Measurements from ENCODE around the gene DICER1. TPM values are rescaled to one million over a fixed set of nuclear protein-coding genes. Genes with fewer than 3 reads are reported as not detected.

The DICER1 gene
- total RNA-seq, 1 experiment from 2014 or later = 57.1 TPM

- no peak for DNase-seq (ENCODE audit: low spot score)
- Histone ChIP-seq H3K36me3 (ENCODE audit: insufficient read depth, low read length, poor library complexity, severe bottlenecking) (no peaks in the 10 kb centered on the region), H3K27me3 (replicated peaks; ENCODE audit: insufficient read depth, low read depth, low read length, poor library complexity) (no peaks in the 10 kb centered on the region), H3K9me3 (ENCODE audit: low read depth, low read length, poor library complexity, severe bottlenecking) (no peaks in the 10 kb centered on the region), H3K4me3 (ENCODE audit: low read depth, low read length, poor library complexity, severe bottlenecking) (no peak overlapping the region), H3K27ac (ENCODE audit: low read depth, low read length, poor library complexity, severe bottlenecking) (no peak overlapping the region), H3K4me1 (ENCODE audit: insufficient read depth, low read length, poor library complexity, severe bottlenecking) (no peaks in the 10 kb centered on the region)
- POLR2A ChIA-PET (ENCODE audit: low non-redundant PET) = no interaction called here
- intact Hi-C loops (cut with micrococcal nuclease; ENCODE audit: unreplicated experiment) = no loop called here
- CTCF ChIA-PET = no interaction called here
- BruUV-seq (replicated peaks) = no TSS peak
- TF ChIP-seq EZH2 (IDR thresholded peaks at IDR 0.05; ENCODE audit: borderline replicate concordance, low read depth, low read length, poor library complexity, severe bottlenecking) = no peak
These were observed 92.6 kb downstream of the DICER1 start for GRCh38 chr14:95064734-95065133.

GRCh38 chr14:95064256-95064655 is 93.1 kb downstream of the DICER1 start:
- Histone ChIP-seq H3K9me3 (ENCODE audit: low read depth, low read length, poor library complexity, severe bottlenecking) (no peaks in the 10 kb centered on the region), H3K36me3 (ENCODE audit: insufficient read depth, low read length, poor library complexity, severe bottlenecking) (no peaks in the 10 kb centered on the region), H3K27me3 (replicated peaks; ENCODE audit: insufficient read depth, low read depth, low read length, poor library complexity) (no peaks in the 10 kb centered on the region), H3K27ac (ENCODE audit: low read depth, low read length, poor library complexity, severe bottlenecking) (no peak overlapping the region), H3K4me3 (ENCODE audit: low read depth, low read length, poor library complexity, severe bottlenecking) (no peak overlapping the region), H3K4me1 (ENCODE audit: insufficient read depth, low read length, poor library complexity, severe bottlenecking) (no peaks in the 10 kb centered on the region)
- intact Hi-C loops (cut with micrococcal nuclease; ENCODE audit: unreplicated experiment) = no loop called here
- TF ChIP-seq EZH2 (IDR thresholded peaks at IDR 0.05; ENCODE audit: borderline replicate concordance, low read depth, low read length, poor library complexity, severe bottlenecking) (no peak), CTCF (conservative IDR thresholded peaks at IDR 0.05; ENCODE audit: low read depth, low read length) (no peak)
- ChIA-PET CTCF (no interaction called here), POLR2A (ENCODE audit: low non-redundant PET) (no interaction called here)
- no peak for DNase-seq (ENCODE audit: low spot score)
- no TSS peak for BruUV-seq (replicated peaks)

GRCh38 chr14:95063391-95063790 is 93.9 kb downstream of the DICER1 start:
- H3K4me3 ChIP-seq (ENCODE audit: low read depth, low read length, poor library complexity, severe bottlenecking) = no peak overlapping the region
- no TSS peak for BruUV-seq (replicated peaks)

DNA sequence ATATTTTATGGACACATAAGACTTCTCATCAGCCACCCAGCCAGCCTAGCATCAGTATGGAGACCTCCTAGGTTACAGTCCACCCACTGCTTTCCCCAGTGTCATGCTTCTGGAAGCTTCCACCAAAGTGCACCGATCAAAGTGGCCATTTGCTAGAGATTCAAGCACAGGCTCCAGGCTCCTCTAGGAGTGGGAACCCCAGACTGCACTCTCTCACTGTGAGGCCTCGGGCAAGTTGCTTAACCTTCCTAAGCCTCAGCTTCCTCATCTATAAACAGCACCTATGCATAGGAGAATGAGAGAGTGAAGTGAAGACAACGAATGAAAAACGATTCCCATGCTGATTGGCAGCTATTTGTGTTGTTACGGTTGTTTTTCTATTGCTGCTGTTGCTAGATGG is 94.4 kb downstream of the DICER1 start:
- Histone ChIP-seq H3K9me3 (ENCODE audit: low read depth, low read length, poor library complexity, severe bottlenecking) (no peaks in the 10 kb centered on the region), H3K4me3 (ENCODE audit: low read depth, low read length, poor library complexity, severe bottlenecking) (no peak overlapping the region), H3K4me1 (ENCODE audit: insufficient read depth, low read length, poor library complexity, severe bottlenecking) (no peaks in the 10 kb centered on the region), H3K27ac (ENCODE audit: low read depth, low read length, poor library complexity, severe bottlenecking) (no peak overlapping the region), H3K27me3 (replicated peaks; ENCODE audit: insufficient read depth, low read depth, low read length, poor library complexity) (no peaks in the 10 kb centered on the region), H3K36me3 (ENCODE audit: insufficient read depth, low read length, poor library complexity, severe bottlenecking) (no peaks in the 10 kb centered on the region)
- ChIA-PET POLR2A (ENCODE audit: low non-redundant PET) (no interaction called here), CTCF (no interaction called here)
- no peak for TF ChIP-seq CTCF (conservative IDR thresholded peaks at IDR 0.05; ENCODE audit: low read depth, low read length)
- no TSS peak for BruUV-seq (replicated peaks)
- intact Hi-C loops (cut with micrococcal nuclease; ENCODE audit: unreplicated experiment) = no loop called here
- DNase-seq (ENCODE audit: low spot score) = no peak

More at GRCh38 chr14:95063391-95063790, 93.9 kb downstream of the DICER1 start:
- Histone ChIP-seq H3K27me3 (replicated peaks; ENCODE audit: insufficient read depth, low read depth, low read length, poor library complexity) (no peaks in the 10 kb centered on the region), H3K4me1 (ENCODE audit: insufficient read depth, low read length, poor library complexity, severe bottlenecking) (no peaks in the 10 kb centered on the region), H3K36me3 (ENCODE audit: insufficient read depth, low read length, poor library complexity, severe bottlenecking) (no peaks in the 10 kb centered on the region), H3K9me3 (ENCODE audit: low read depth, low read length, poor library complexity, severe bottlenecking) (no peaks in the 10 kb centered on the region), H3K27ac (ENCODE audit: low read depth, low read length, poor library complexity, severe bottlenecking) (no peak overlapping the region)
- CTCF ChIA-PET = no interaction called here
- TF ChIP-seq EZH2 (IDR thresholded peaks at IDR 0.05; ENCODE audit: borderline replicate concordance, low read depth, low read length, poor library complexity, severe bottlenecking) = no peak
- DNase-seq (ENCODE audit: low spot score) = no peak
- POLR2A ChIA-PET (ENCODE audit: low non-redundant PET) = no interaction called here
- intact Hi-C loops (cut with micrococcal nuclease; ENCODE audit: unreplicated experiment) = no loop called here
